Subcutaneous abdominal adipose tissue (tissue), 5 donors: ENCODE results near the gene AADACL4.
"Not testable (repeated sequence)": the region's sequence is repeated elsewhere in the genome, so short reads cannot be mapped to it uniquely, and the experiment has no call there.

Experiments
- H3K27ac ChIP-seq: one replicate; pipeline ENCODE4 v1.7.0; 2013; ENCODE audit warnings: low read depth, mild to moderate bottlenecking, inconsistent platforms, low read length, moderate library complexity
- H3K27me3 ChIP-seq, 5 donors: one replicate each; pipeline ENCODE4 v1.7.0; 2013; ENCODE audit warnings: low read length in 5 of 5, inconsistent platforms in 1 of 5; ENCODE audit not compliant: control insufficient read depth in 5 of 5, insufficient read depth in 4 of 5
- H3K36me3 ChIP-seq, 5 donors: one replicate each; pipeline ENCODE4 v1.7.0; 2013; ENCODE audit warnings: low read length in 5 of 5; ENCODE audit not compliant: control insufficient read depth in 5 of 5, insufficient read depth in 5 of 5
- H3K4me1 ChIP-seq, 5 donors: one replicate each; pipeline ENCODE4 v1.7.0; 2013; ENCODE audit warnings: low read length in 5 of 5, mild to moderate bottlenecking in 3 of 5, moderate library complexity in 1 of 5; ENCODE audit not compliant: control insufficient read depth in 5 of 5, insufficient read depth in 5 of 5
- H3K4me3 ChIP-seq, 5 donors: one replicate each; pipeline ENCODE4 v1.7.0; 2013; ENCODE audit warnings: low read length in 5 of 5, low read depth in 1 of 5
- H3K9ac ChIP-seq, 5 donors: one replicate each; pipeline ENCODE4 v1.7.0; 2013; ENCODE audit warnings: low read length in 5 of 5, mild to moderate bottlenecking in 4 of 5, moderate library complexity in 3 of 5
- H3K9me3 ChIP-seq, 5 donors: one replicate each; pipeline ENCODE4 v1.7.0; 2013; ENCODE audit warnings: low read length in 5 of 5; ENCODE audit not compliant: control insufficient read depth in 5 of 5
- donor health status: healthy.
- donor health status: healthy.
- donor health status: healthy.
- donor health status: healthy.
- donor health status: healthy.

Gene AADACL4

GRCh38 chr1:12637693-12638092 is 6.2 kb upstream of the AADACL4 start:
- H3K27me3 ChIP-seq = peaks cover 0 to 3% (median 0%) of the 10 kb centered on the region in 5 donors
- H3K36me3 ChIP-seq = peaks cover 0 to 4% (median 0%) of the 10 kb centered on the region in 5 donors
- peak overlapping the region; percentile 82 for H3K27ac ChIP-seq
- H3K4me3 ChIP-seq = no peak overlapping the region
- H3K9me3 ChIP-seq = peaks cover 7 to 23% (median 18%) of the 10 kb centered on the region in 5 donors
- no peak overlapping the region for H3K9ac ChIP-seq
- peaks cover 11 to 38% (median 28%) of the 10 kb centered on the region in 5 donors for H3K4me1 ChIP-seq

GRCh38 chr1:12640237-12640957 is 3.5 kb upstream of the AADACL4 start:
- H3K9me3 ChIP-seq = peaks cover 7 to 23% (median 18%) of the 10 kb centered on the region in 5 donors
- peaks cover 0 to 3% (median 0%) of the 10 kb centered on the region in 5 donors for H3K27me3 ChIP-seq
- H3K4me3 ChIP-seq = peak overlapping the region in 1 of 5 donors; percentile 13
- H3K4me1 ChIP-seq = peaks cover 11 to 32% (median 29%) of the 10 kb centered on the region in 5 donors
- H3K27ac ChIP-seq = no peak overlapping the region
- no peak overlapping the region for H3K9ac ChIP-seq
- H3K36me3 ChIP-seq = peaks cover 0 to 4% (median 0%) of the 10 kb centered on the region in 5 donors

GRCh38 chr1:12640958-12641272 is 3.0 kb upstream of the AADACL4 start:
- Histone ChIP-seq H3K9me3 (peaks cover 7 to 23% (median 18%) of the 10 kb centered on the region in 5 donors), H3K36me3 (peaks cover 0 to 4% (median 0%) of the 10 kb centered on the region in 5 donors), H3K27me3 (peaks cover 0 to 3% (median 0%) of the 10 kb centered on the region in 5 donors), H3K9ac (no peak overlapping the region), H3K4me1 (peaks cover 11 to 29% (median 26%) of the 10 kb centered on the region in 5 donors), H3K27ac (no peak overlapping the region), H3K4me3 (no peak overlapping the region)

- H3K4me1 ChIP-seq = peaks cover 2 to 11% (median 9%) of the 10 kb centered on the region in 5 donors
- no peak overlapping the region for H3K9ac ChIP-seq
- H3K36me3 ChIP-seq = peaks cover 0 to 4% (median 0%) of the 10 kb centered on the region in 5 donors
- no peak overlapping the region for H3K4me3 ChIP-seq
- peaks cover 7 to 23% (median 18%) of the 10 kb centered on the region in 5 donors for H3K9me3 ChIP-seq
- no peaks in the 10 kb centered on the region for H3K27me3 ChIP-seq
- no peak overlapping the region for H3K27ac ChIP-seq
Measured at GRCh38 chr1:12643079-12643478, 806 bp upstream of the AADACL4 start.

- Histone ChIP-seq H3K27ac (no peak overlapping the region), H3K4me1 (peaks cover 0 to 7% (median 6%) of the 10 kb centered on the region in 5 donors), H3K4me3 (no peak overlapping the region), H3K27me3 (no peaks in the 10 kb centered on the region), H3K9ac (no peak overlapping the region), H3K9me3 (peaks cover 7 to 18% (median 15%) of the 10 kb centered on the region in 5 donors), H3K36me3 (peaks cover 0 to 4% (median 0%) of the 10 kb centered on the region in 5 donors)
Measured at GRCh38 chr1:12644237-12644636, 352 bp downstream of the AADACL4 start.

- Histone ChIP-seq H3K36me3 (peaks cover 0 to 4% (median 0%) of the 10 kb centered on the region in 5 donors), H3K27ac (no peak overlapping the region), H3K27me3 (no peaks in the 10 kb centered on the region), H3K4me3 (no peak overlapping the region), H3K9me3 (peaks cover 5 to 12% (median 10%) of the 10 kb centered on the region in 5 donors), H3K9ac (no peak overlapping the region), H3K4me1 (peaks cover 0 to 7% (median 6%) of the 10 kb centered on the region in 5 donors)
Measured at GRCh38 chr1:12644829-12645228, 944 bp downstream of the AADACL4 start.

GRCh38 chr1:12645401-12645800 is 1.5 kb downstream of the AADACL4 start:
- not testable (repeated sequence) for H3K36me3 ChIP-seq, H3K27me3 ChIP-seq, H3K9ac ChIP-seq, H3K27ac ChIP-seq, H3K9me3 ChIP-seq, H3K4me1 ChIP-seq, H3K4me3 ChIP-seq

- no peaks in the 10 kb centered on the region for H3K36me3 ChIP-seq
- H3K9me3 ChIP-seq = no peaks in the 10 kb centered on the region
- no peak overlapping the region for H3K27ac ChIP-seq
- no peaks in the 10 kb centered on the region for H3K27me3 ChIP-seq
- H3K4me3 ChIP-seq = no peak overlapping the region
- no peak overlapping the region for H3K9ac ChIP-seq
- peaks cover 0 to 5% (median 4%) of the 10 kb centered on the region in 5 donors for H3K4me1 ChIP-seq
Measured at GRCh38 chr1:12648741-12649140, 4.9 kb downstream of the AADACL4 start.

- Histone ChIP-seq H3K36me3 (no peaks in the 10 kb centered on the region), H3K27ac (no peak overlapping the region), H3K4me3 (no peak overlapping the region), H3K9ac (no peak overlapping the region), H3K27me3 (no peaks in the 10 kb centered on the region), H3K9me3 (no peaks in the 10 kb centered on the region), H3K4me1 (peaks cover 0 to 3% (median 0%) of the 10 kb centered on the region in 5 donors)
Measured at GRCh38 chr1:12649971-12650421, 6.1 kb downstream of the AADACL4 start.

GRCh38 chr1:12654004-12654567 is 10.2 kb downstream of the AADACL4 start:
- H3K9ac ChIP-seq = no peak overlapping the region
- H3K27me3 ChIP-seq = no peaks in the 10 kb centered on the region
- H3K9me3 ChIP-seq = no peaks in the 10 kb centered on the region
- no peaks in the 10 kb centered on the region for H3K36me3 ChIP-seq
- no peak overlapping the region for H3K4me3 ChIP-seq
- H3K4me1 ChIP-seq = peaks cover 0 to 7% (median 3%) of the 10 kb centered on the region in 5 donors
- no peak overlapping the region for H3K27ac ChIP-seq
